Loucy (cell line): ENCODE measurements around the gene KRT2.

Experiments used
- CTCF ChIP-seq: fragments of 200-600 bp; sonication (generic); conservative IDR thresholded peaks from 2 replicates; pipeline ENCODE4 v1.5.1; 2014; ENCODE audit warnings: mild to moderate bottlenecking, antibody characterized with exemption, low read length
- EZH2phosphoT487 ChIP-seq: fragments of 200-600 bp; IDR thresholded peaks from 2 replicates; pipeline ENCODE4 v1.6.1; 2018; ENCODE audit warnings: antibody characterized with exemption, mild to moderate bottlenecking, moderate library complexity, borderline replicate concordance

DNA sequence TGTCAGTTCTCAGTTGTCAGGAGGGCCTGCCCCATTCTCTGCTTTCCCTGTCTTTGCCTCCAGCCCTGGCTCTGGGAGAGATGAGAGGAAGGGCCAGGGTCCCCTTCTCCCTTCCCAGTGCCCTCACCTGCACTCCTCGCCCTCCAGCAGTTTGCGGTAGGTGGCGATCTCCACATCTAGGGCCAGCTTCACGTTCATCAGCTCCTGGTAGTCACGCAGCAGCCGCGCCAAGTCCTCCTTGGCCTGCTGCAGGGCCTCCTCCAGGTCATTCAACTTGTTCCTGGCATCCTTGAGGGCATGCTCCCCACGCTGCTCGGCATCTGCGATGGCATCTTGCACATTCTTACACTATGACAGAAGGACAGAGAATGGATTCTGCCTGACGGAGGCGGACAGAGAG is 5.4 kb downstream of the KRT2 start:
- TF ChIP-seq CTCF, result no peak
- no peak for TF ChIP-seq EZH2phosphoT487
